ENCODE results near the gene CAPZB.

CAPZB gene

GRCh38 chr1:19344372-19344810 is 140.9 kb downstream of the CAPZB start:
- Histone ChIP-seq H3K36me3 (ENCODE audit: insufficient read depth, low read length) (peaks cover 10% of the 10 kb centered on the region), H3K9ac (ENCODE audit: low read depth, low read length) (no peak overlapping the region)

DNA sequence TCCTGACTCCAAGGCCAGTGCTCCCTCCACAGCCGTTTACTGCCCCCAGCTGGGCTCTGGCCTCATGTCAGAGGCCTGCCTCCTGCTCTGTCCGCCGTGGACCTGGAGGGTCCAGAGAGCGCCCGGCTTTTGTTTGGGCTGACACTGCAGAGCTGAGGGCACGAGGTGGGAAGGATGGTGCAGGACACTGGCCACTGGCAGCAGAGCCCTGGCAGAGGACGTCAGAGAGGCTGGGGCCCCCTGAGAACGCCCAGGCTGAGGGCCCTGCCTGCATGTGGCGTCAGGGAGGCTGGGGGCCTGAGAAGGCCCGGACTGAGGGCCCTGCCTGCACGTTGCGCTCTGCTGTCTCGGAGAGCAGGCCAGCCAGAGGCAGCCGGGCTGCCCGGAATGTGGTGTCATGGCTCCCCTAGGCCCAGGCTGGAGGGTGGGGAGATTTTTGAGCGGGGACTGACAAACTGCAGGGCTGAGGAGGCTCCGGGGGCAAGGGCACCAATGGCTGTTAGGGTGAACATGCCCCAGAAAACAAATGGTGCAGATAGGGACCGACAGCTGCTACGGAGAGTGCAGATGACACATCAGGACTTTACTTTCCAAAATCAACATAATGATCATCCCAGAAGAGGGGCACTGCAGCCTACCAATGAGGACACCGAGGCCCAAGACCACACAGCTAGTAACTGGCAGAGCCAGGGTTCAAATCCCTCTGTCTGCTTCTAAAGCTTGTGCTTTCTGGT is 141.6 kb downstream of the CAPZB start:
- Histone ChIP-seq H3K4me1 (ENCODE audit: insufficient read depth, low read length) (peaks cover 6% of the 10 kb centered on the region), H3K36me3 (ENCODE audit: insufficient read depth, low read length) (peaks cover 6% of the 10 kb centered on the region), H3K9ac (ENCODE audit: low read depth, low read length) (no peak overlapping the region), H3K9me3 (ENCODE audit: control insufficient read depth, insufficient read depth, low read length) (no peaks in the 10 kb centered on the region)

More at GRCh38 chr1:19344372-19344810, 140.9 kb downstream of the CAPZB start:
- H3K9me3 ChIP-seq (ENCODE audit: control insufficient read depth, insufficient read depth, low read length), result no peaks in the 10 kb centered on the region
- peaks cover 6% of the 10 kb centered on the region for H3K4me1 ChIP-seq (ENCODE audit: insufficient read depth, low read length)

- Histone ChIP-seq H3K9me3 (ENCODE audit: control insufficient read depth, insufficient read depth, low read length) (no peaks in the 10 kb centered on the region), H3K9ac (ENCODE audit: low read depth, low read length) (no peak overlapping the region), H3K4me1 (ENCODE audit: insufficient read depth, low read length) (peaks cover 6% of the 10 kb centered on the region), H3K36me3 (ENCODE audit: insufficient read depth, low read length) (0 out of 2 replicates have a peak, but pooled peaks cover 4% of the 10 kb centered on the region)
These were observed 142.3 kb downstream of the CAPZB start for GRCh38 chr1:19342894-19343616.

DNA sequence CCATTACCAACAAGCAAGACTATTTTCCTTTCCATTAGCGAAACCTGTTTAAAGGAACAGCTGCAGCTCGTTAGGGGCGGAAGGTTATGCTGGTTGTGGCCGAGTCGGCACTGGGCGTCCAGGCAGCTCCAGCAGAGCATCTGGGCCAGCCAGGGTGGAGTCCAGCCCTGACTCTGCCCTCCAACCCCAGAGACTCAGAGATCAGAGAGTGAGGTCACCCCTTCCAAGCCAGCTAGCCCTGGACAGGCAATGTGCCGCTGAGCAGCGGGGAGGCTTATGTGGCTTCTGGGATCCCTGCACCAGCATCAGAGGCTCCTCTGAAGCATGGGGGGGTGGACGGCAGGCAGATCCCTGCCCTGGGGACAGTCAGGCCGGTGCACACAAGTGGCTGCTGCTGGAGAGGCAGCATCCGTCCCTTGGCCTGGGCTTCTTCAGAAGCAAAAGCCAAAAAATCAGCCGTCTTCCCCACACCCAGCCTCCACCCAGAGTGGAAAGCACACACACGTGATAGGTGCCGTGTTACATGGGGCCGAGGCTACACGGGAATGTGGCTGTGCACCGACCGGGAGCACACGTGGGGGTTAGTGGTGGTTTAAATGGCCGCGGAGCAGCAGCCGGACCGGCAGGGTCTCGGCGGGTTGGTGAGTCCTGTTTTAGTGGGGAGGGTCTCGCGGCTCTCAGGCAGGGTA is 143.1 kb downstream of the CAPZB start:
- Histone ChIP-seq H3K4me1 (ENCODE audit: insufficient read depth, low read length) (peaks cover 6% of the 10 kb centered on the region), H3K9me3 (ENCODE audit: control insufficient read depth, insufficient read depth, low read length) (no peaks in the 10 kb centered on the region), H3K9ac (ENCODE audit: low read depth, low read length) (no peak overlapping the region), H3K36me3 (ENCODE audit: insufficient read depth, low read length) (0 out of 2 replicates have a peak, but pooled peaks cover 4% of the 10 kb centered on the region)

DNA sequence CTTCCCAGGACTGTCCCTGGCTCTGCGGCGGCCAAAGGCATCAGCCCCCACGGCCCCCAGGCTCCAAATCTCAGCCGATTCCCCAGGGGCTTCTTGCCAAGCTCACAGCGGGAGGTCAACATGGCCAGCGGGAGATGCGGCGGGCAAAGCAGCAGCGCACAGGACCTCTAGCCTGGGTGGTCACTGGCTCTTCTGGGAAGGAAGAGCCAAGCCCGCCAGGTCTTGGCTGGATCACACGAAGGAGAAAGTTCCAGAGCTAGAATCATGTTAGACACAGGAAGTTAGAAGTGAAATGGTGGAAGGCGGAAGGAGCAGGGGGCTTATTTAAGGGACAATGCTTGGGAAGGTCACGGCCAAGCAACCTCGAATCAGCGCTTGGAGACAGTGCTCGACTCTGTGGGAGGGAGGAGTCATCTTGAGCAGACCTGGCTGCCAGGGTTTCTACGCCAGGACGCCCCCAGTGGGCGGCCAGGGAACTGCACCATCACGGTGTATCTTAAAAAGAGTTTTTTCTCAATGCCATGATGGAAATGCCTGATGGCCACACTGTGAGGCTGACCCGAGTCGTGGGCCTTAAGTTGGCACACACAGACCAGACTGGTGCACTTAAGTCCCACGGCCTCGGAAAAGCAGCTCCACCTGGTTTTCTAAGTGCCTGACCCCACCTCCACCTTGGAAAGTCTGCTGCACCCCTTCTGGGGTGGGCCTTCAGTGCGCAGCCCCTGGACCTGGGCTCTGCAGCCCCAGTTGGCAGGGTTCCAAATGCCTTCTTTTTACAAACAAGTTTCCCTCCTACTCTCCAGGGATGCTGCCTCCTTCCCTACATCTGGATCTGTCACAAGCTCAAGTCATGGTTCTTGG is 143.9 kb downstream of the CAPZB start:
- no peaks in the 10 kb centered on the region for H3K9me3 ChIP-seq (ENCODE audit: control insufficient read depth, insufficient read depth, low read length)
- 0 out of 2 replicates have a peak, but pooled peaks cover 4% of the 10 kb centered on the region for H3K36me3 ChIP-seq (ENCODE audit: insufficient read depth, low read length)
- 0 out of 2 replicates have a peak overlapping the region, but pooled peaks have one; percentile 36 for H3K9ac ChIP-seq (ENCODE audit: low read depth, low read length)
- peaks cover 6% of the 10 kb centered on the region for H3K4me1 ChIP-seq (ENCODE audit: insufficient read depth, low read length)

GRCh38 chr1:19340387-19340937 is 144.9 kb downstream of the CAPZB start:
- no peaks in the 10 kb centered on the region for H3K9me3 ChIP-seq (ENCODE audit: control insufficient read depth, insufficient read depth, low read length)
- H3K4me1 ChIP-seq (ENCODE audit: insufficient read depth, low read length), result peaks cover 6% of the 10 kb centered on the region
- 0 out of 2 replicates have a peak, but pooled peaks cover 4% of the 10 kb centered on the region for H3K36me3 ChIP-seq (ENCODE audit: insufficient read depth, low read length)
- no peak overlapping the region for H3K9ac ChIP-seq (ENCODE audit: low read depth, low read length)

- H3K36me3 ChIP-seq (ENCODE audit: insufficient read depth, low read length), result 0 out of 2 replicates have a peak, but pooled peaks cover 4% of the 10 kb centered on the region
- no peaks in the 10 kb centered on the region for H3K9me3 ChIP-seq (ENCODE audit: control insufficient read depth, insufficient read depth, low read length)
- H3K9ac ChIP-seq (ENCODE audit: low read depth, low read length), result no peak overlapping the region; the same call in 1 of the 2 replicates
- peaks cover 6% of the 10 kb centered on the region for H3K4me1 ChIP-seq (ENCODE audit: insufficient read depth, low read length)
These were observed 146.0 kb downstream of the CAPZB start for GRCh38 chr1:19339214-19339861.

- Histone ChIP-seq H3K4me1 (ENCODE audit: insufficient read depth, low read length) (peaks cover 6% of the 10 kb centered on the region), H3K9me3 (ENCODE audit: control insufficient read depth, insufficient read depth, low read length) (no peaks in the 10 kb centered on the region), H3K9ac (ENCODE audit: low read depth, low read length) (peak overlapping the region; percentile 4), H3K36me3 (ENCODE audit: insufficient read depth, low read length) (no peaks in the 10 kb centered on the region)
These were observed 147.0 kb downstream of the CAPZB start for GRCh38 chr1:19338323-19338762.

GRCh38 chr1:19337289-19337688 is 148.1 kb downstream of the CAPZB start:
- no peak overlapping the region; the same call in 1 of the 2 replicates for H3K9ac ChIP-seq (ENCODE audit: low read depth, low read length)

GRCh38 chr1:19336543-19336942 is 148.8 kb downstream of the CAPZB start:
- no peaks in the 10 kb centered on the region for H3K9me3 ChIP-seq (ENCODE audit: control insufficient read depth, insufficient read depth, low read length)
- no peaks in the 10 kb centered on the region for H3K36me3 ChIP-seq (ENCODE audit: insufficient read depth, low read length)
- H3K4me1 ChIP-seq (ENCODE audit: insufficient read depth, low read length), result peaks cover 6% of the 10 kb centered on the region
- H3K9ac ChIP-seq (ENCODE audit: low read depth, low read length), result no peak overlapping the region

More at GRCh38 chr1:19337289-19337688, 148.1 kb downstream of the CAPZB start:
- H3K4me1 ChIP-seq (ENCODE audit: insufficient read depth, low read length), result peaks cover 6% of the 10 kb centered on the region
- H3K36me3 ChIP-seq (ENCODE audit: insufficient read depth, low read length), result no peaks in the 10 kb centered on the region
- no peaks in the 10 kb centered on the region for H3K9me3 ChIP-seq (ENCODE audit: control insufficient read depth, insufficient read depth, low read length)

DNA sequence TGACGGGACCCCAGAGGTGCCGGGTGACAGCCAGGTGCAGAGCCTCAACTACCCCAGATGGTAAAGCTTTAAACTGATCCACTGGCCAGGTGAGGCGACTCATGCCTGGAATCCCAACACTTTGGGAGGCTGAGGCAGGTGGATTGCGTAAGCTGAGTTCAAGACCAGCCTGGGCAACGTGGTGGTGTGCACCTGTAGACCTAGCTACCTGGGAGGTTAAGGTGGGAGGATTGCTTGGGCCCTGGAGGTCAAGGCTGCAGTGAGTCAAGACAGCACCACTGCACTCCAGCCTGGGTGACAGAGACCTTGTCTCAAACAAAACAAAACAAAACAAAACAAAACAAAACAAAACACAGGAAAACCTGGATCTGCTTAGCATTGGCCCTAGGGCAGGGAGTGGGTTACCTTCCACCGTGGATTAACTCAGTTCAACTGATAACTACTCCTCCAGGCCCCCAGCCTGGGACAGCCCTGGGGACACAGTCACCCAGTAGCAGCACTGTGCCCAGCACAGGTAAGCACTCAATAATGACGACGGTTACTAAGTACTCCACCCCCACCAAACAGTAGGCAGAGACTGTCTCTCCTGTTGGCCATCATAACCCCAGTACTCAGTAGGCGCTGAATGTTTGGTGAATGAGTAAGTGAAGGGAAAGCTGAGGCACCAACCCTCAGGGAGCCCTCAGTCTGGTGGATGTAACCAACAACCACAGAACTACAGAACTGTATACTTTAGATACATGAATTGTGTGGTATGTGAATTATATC is 151.6 kb downstream of the CAPZB start:
- Histone ChIP-seq H3K9ac (ENCODE audit: low read depth, low read length) (no peak overlapping the region), H3K4me1 (ENCODE audit: insufficient read depth, low read length) (no peaks in the 10 kb centered on the region; the same call in 1 of the 2 replicates), H3K36me3 (ENCODE audit: insufficient read depth, low read length) (no peaks in the 10 kb centered on the region), H3K9me3 (ENCODE audit: control insufficient read depth, insufficient read depth, low read length) (no peaks in the 10 kb centered on the region)

DNA sequence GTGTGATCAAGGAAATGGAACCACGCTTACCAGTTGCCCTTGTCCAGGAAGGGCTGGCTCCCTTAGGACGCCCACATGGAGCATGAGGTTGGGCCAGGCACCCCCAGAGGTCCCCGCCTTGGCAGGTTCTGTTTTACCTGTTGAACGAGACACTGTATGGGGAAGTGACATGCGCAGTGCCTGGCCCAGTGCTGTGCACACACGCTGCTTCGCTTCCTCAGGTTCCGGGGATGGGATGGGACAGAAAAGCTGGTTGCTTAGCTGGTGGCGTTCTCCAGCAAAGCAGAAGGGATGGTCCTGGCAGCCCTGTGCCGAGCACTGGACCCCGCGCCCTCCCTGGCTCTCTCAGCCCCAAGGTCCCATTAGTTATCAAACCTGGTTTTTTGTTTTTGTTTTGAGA is 152.5 kb downstream of the CAPZB start:
- H3K9ac ChIP-seq (ENCODE audit: low read depth, low read length), result no peak overlapping the region
- no peaks in the 10 kb centered on the region; the same call in 1 of the 2 replicates for H3K4me1 ChIP-seq (ENCODE audit: insufficient read depth, low read length)
- H3K36me3 ChIP-seq (ENCODE audit: insufficient read depth, low read length), result no peaks in the 10 kb centered on the region
- H3K9me3 ChIP-seq (ENCODE audit: control insufficient read depth, insufficient read depth, low read length), result no peaks in the 10 kb centered on the region

All from ES-I3 (cell line).